K562 (cell line): ENCODE data around the gene LYSMD1.

Experiments used
- BHLHE40 ChIP-seq: IDR thresholded peaks from 2 replicates; pipeline ENCODE4 v1.6.1; 2011; ENCODE audit warnings: low read length, improper control_type of control experiment
- CC2D1A ChIP-seq: fragments of 450-650 bp; IDR thresholded peaks from 2 replicates; pipeline ENCODE4 v1.6.1; 2017; ENCODE audit warnings: mild to moderate bottlenecking
- ELF1 ChIP-seq: fragments of 200-800 bp; sonication (Bioruptor generic); IDR thresholded peaks from 2 replicates; pipeline ENCODE4 v1.6.1; 2016; ENCODE audit warnings: missing genetic modification characterization, missing compliant biosample characterization
- FOXJ3 ChIP-seq: sonication (generic); formaldehyde crosslinking; IDR thresholded peaks from 2 replicates; pipeline ENCODE4 v1.4.0; 2020; ENCODE audit warnings: mild to moderate bottlenecking, missing genetic modification reagents
- GATAD2B ChIP-seq: fragments of 450-650 bp; IDR thresholded peaks from 2 replicates; pipeline ENCODE4 v1.6.1; 2017; ENCODE audit warnings: mild to moderate bottlenecking, borderline replicate concordance
- RCOR1 ChIP-seq, 2 experiments: IDR thresholded peaks; 2 replicates each; pipeline ENCODE4 v1.6.1; 2012; ENCODE audit warnings: low read depth in 2 of 2, low read length in 2 of 2, borderline replicate concordance in 1 of 2, improper control_type of control experiment in 1 of 2
- TAF1 ChIP-seq: IDR thresholded peaks from 2 replicates; pipeline ENCODE4 v1.6.1; 2011; ENCODE audit warnings: mild to moderate bottlenecking, low read length, moderate library complexity; ENCODE audit not compliant: insufficient read depth, control insufficient read depth, severe bottlenecking; ENCODE audit errors: extremely low read depth
- TBP ChIP-seq: optimal IDR thresholded peaks from 2 replicates; pipeline ENCODE3; 2011; ENCODE audit warnings: low read depth, low read length, improper control_type of control experiment
- U2AF2 ChIP-seq: fragments of 200-400 bp; formaldehyde crosslinking; optimal IDR thresholded peaks from 2 replicates; pipeline ENCODE3; 2017; ENCODE audit warnings: low read depth, mild to moderate bottlenecking, low read length
- TF ChIP-seq, protein P1 (sequence below), 3 experiments: IDR thresholded peaks in 2 of 3; conservative IDR thresholded peaks in 1 of 3; 2 replicates each; pipeline ENCODE4 v1.5.1; 2011 to 2012; ENCODE audit warnings: low read length in 3 of 3, mild to moderate bottlenecking in 3 of 3, control low read depth in 2 of 3, improper control_type of control experiment in 1 of 3, inconsistent platforms in 1 of 3, low read depth in 1 of 3, mixed read lengths in 1 of 3, moderate library complexity in 1 of 3; ENCODE audit not compliant: insufficient read depth in 2 of 3
- TF ChIP-seq, protein P2 (sequence below): fragments of 450-650 bp; IDR thresholded peaks from 2 replicates; pipeline ENCODE4 v1.6.1; 2016; ENCODE audit warnings: low read depth
- TF ChIP-seq, protein P3 (sequence below): sonication (generic); IDR thresholded peaks from 2 replicates; pipeline ENCODE4 v1.6.1; 2016
- TF ChIP-seq, protein P4 (sequence below): sonication (generic); formaldehyde crosslinking; IDR thresholded peaks from 2 replicates; pipeline ENCODE4 v1.8.0; 2023; ENCODE audit warnings: mild to moderate bottlenecking, missing genetic modification reagents

DNA sequence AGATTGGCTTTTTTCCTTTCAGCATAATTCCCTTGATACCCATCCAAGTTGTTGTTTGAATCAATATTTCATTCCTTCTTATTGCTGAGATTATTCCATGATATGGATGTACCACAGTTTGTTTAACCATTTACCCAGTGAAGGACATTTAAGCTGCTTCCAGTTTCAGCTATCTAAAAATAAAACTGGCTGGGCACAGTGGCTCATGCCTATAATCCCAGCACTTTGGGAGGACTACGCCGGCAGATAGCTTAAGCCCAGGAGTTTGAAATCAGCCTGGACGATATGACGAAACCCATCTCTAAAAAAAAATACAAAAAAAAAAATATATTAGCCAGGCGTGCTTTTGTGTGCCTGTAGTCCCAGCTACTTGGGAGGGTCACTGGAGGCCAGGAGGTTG, 51.8 kb downstream of the LYSMD1 start:
- TF ChIP-seq RCOR1 (IDR thresholded peaks at IDR 0.05; ENCODE audit: borderline replicate concordance in 1 of 2, low read depth in 2 of 2, low read length in 2 of 2), result no peak
- TF ChIP-seq CC2D1A, result no peak
- no peak for TF ChIP-seq FOXJ3 (CRISPR knock-in tag)
- no peak for TF ChIP-seq TAF1
- no peak for TF ChIP-seq TBP
- no peak for TF ChIP-seq ELF1 (tag)
- TF ChIP-seq GATAD2B, result no peak
- TF ChIP-seq, protein P1, sequence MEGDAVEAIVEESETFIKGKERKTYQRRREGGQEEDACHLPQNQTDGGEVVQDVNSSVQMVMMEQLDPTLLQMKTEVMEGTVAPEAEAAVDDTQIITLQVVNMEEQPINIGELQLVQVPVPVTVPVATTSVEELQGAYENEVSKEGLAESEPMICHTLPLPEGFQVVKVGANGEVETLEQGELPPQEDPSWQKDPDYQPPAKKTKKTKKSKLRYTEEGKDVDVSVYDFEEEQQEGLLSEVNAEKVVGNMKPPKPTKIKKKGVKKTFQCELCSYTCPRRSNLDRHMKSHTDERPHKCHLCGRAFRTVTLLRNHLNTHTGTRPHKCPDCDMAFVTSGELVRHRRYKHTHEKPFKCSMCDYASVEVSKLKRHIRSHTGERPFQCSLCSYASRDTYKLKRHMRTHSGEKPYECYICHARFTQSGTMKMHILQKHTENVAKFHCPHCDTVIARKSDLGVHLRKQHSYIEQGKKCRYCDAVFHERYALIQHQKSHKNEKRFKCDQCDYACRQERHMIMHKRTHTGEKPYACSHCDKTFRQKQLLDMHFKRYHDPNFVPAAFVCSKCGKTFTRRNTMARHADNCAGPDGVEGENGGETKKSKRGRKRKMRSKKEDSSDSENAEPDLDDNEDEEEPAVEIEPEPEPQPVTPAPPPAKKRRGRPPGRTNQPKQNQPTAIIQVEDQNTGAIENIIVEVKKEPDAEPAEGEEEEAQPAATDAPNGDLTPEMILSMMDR (IDR thresholded peaks at IDR 0.05 in 2 of 3, conservative IDR thresholded peaks at IDR 0.05 in 1 of 3; ENCODE audit: insufficient read depth in 2 of 3, low read depth in 1 of 3, low read length in 3 of 3), result no peak
- no peak for TF ChIP-seq BHLHE40
- TF ChIP-seq, protein P2, sequence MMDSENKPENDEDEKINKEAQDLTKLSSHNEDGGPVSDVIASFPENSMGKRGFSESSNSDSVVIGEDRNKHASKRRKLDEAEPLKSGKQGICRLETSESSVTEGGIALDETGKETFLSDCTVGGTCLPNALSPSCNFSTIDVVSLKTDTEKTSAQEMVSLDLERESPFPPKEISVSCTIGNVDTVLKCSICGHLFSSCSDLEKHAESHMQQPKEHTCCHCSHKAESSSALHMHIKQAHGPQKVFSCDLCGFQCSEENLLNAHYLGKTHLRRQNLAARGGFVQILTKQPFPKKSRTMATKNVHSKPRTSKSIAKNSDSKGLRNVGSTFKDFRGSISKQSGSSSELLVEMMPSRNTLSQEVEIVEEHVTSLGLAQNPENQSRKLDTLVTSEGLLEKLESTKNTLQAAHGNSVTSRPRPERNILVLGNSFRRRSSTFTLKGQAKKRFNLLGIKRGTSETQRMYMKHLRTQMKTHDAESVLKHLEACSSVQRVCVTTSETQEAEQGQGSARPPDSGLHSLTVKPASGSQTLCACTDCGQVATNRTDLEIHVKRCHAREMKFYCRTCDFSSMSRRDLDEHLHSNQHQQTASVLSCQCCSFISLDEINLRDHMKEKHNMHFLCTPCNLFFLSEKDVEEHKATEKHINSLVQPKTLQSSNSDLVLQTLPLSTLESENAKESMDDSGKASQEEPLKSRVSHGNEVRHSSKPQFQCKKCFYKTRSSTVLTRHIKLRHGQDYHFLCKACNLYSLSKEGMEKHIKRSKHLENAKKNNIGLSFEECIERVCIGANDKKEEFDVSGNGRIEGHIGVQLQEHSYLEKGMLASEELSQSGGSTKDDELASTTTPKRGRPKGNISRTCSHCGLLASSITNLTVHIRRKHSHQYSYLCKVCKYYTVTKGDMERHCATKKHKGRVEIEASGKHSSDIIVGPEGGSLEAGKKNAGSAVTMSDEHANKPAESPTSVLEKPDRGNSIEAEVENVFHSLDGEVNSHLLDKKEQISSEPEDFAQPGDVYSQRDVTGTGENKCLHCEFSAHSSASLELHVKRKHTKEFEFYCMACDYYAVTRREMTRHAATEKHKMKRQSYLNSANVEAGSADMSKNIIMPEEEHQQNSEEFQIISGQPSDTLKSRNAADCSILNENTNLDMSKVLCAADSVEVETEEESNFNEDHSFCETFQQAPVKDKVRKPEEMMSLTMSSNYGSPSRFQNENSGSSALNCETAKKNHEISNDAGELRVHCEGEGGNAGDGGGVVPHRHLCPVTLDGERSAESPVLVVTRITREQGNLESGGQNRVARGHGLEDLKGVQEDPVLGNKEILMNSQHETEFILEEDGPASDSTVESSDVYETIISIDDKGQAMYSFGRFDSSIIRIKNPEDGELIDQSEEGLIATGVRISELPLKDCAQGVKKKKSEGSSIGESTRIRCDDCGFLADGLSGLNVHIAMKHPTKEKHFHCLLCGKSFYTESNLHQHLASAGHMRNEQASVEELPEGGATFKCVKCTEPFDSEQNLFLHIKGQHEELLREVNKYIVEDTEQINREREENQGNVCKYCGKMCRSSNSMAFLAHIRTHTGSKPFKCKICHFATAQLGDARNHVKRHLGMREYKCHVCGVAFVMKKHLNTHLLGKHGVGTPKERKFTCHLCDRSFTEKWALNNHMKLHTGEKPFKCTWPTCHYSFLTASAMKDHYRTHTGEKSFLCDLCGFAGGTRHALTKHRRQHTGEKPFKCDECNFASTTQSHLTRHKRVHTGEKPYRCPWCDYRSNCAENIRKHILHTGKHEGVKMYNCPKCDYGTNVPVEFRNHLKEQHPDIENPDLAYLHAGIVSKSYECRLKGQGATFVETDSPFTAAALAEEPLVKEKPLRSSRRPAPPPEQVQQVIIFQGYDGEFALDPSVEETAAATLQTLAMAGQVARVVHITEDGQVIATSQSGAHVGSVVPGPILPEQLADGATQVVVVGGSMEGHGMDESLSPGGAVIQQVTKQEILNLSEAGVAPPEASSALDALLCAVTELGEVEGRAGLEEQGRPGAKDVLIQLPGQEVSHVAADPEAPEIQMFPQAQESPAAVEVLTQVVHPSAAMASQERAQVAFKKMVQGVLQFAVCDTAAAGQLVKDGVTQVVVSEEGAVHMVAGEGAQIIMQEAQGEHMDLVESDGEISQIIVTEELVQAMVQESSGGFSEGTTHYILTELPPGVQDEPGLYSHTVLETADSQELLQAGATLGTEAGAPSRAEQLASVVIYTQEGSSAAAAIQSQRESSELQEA, result no peak
- TF ChIP-seq U2AF2, result no peak
- TF ChIP-seq, protein P3, sequence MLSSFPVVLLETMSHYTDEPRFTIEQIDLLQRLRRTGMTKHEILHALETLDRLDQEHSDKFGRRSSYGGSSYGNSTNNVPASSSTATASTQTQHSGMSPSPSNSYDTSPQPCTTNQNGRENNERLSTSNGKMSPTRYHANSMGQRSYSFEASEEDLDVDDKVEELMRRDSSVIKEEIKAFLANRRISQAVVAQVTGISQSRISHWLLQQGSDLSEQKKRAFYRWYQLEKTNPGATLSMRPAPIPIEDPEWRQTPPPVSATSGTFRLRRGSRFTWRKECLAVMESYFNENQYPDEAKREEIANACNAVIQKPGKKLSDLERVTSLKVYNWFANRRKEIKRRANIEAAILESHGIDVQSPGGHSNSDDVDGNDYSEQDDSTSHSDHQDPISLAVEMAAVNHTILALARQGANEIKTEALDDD, result no peak
- TF ChIP-seq, protein P4, sequence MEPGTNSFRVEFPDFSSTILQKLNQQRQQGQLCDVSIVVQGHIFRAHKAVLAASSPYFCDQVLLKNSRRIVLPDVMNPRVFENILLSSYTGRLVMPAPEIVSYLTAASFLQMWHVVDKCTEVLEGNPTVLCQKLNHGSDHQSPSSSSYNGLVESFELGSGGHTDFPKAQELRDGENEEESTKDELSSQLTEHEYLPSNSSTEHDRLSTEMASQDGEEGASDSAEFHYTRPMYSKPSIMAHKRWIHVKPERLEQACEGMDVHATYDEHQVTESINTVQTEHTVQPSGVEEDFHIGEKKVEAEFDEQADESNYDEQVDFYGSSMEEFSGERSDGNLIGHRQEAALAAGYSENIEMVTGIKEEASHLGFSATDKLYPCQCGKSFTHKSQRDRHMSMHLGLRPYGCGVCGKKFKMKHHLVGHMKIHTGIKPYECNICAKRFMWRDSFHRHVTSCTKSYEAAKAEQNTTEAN, result no peak
